Measurements from ENCODE around the gene CACNA1S.
A peak's percentile ranks its signal among the peaks of the same experiment; 100 is the strongest.

The CACNA1S gene

GRCh38 chr1:201115390-201115937 is 3.2 kb upstream of the CACNA1S start:
- DNase-seq (ENCODE audit: low spot score), result no peak

GRCh38 chr1:201114245-201115131 is 2.3 kb upstream of the CACNA1S start:
- DNase-seq (ENCODE audit: low spot score), result peak; percentile 9

GRCh38 chr1:201113451-201114244 is 1.4 kb upstream of the CACNA1S start:
- DNase-seq (ENCODE audit: low spot score), result no peak

- DNase-seq (ENCODE audit: low spot score), result no peak
These were observed 700 bp upstream of the CACNA1S start for GRCh38 chr1:201112926-201113325.

GRCh38 chr1:201111672-201112071 is 554 bp downstream of the CACNA1S start:
- DNase-seq (ENCODE audit: low spot score), result no peak

GRCh38 chr1:201111156-201111555 is 1.1 kb downstream of the CACNA1S start:
- DNase-seq (ENCODE audit: low spot score), result no peak

GRCh38 chr1:201110616-201111015 is 1.6 kb downstream of the CACNA1S start:
- DNase-seq (ENCODE audit: low spot score), result no peak

- DNase-seq (ENCODE audit: low spot score), result no peak
These were observed 2.1 kb downstream of the CACNA1S start for GRCh38 chr1:201110138-201110537.

- DNase-seq (ENCODE audit: low spot score), result no peak
These were observed 2.6 kb downstream of the CACNA1S start for GRCh38 chr1:201109651-201110050.

- DNase-seq (ENCODE audit: low spot score), result no peak
These were observed 3.6 kb downstream of the CACNA1S start for GRCh38 chr1:201108614-201109013.

- no peak for DNase-seq (ENCODE audit: low spot score)
These were observed 6.5 kb downstream of the CACNA1S start for GRCh38 chr1:201105688-201106087.

- DNase-seq (ENCODE audit: low spot score), result no peak
These were observed 8.1 kb downstream of the CACNA1S start for GRCh38 chr1:201104141-201104540.

- DNase-seq (ENCODE audit: low spot score), result no peak
These were observed 8.6 kb downstream of the CACNA1S start for GRCh38 chr1:201103666-201104065.

GRCh38 chr1:201100169-201100930 is 11.9 kb downstream of the CACNA1S start:
- DNase-seq (ENCODE audit: low spot score), result no peak

- no peak for DNase-seq (ENCODE audit: low spot score)
These were observed 13.1 kb downstream of the CACNA1S start for GRCh38 chr1:201098992-201099677.

- DNase-seq (ENCODE audit: low spot score), result no peak
These were observed 15.0 kb downstream of the CACNA1S start for GRCh38 chr1:201096977-201097856.

- no peak for DNase-seq (ENCODE audit: low spot score)
These were observed 16.2 kb downstream of the CACNA1S start for GRCh38 chr1:201096041-201096461.

- DNase-seq (ENCODE audit: low spot score), result no peak
These were observed 16.6 kb downstream of the CACNA1S start for GRCh38 chr1:201095581-201095980.

- DNase-seq (ENCODE audit: low spot score), result no peak
These were observed 17.4 kb downstream of the CACNA1S start for GRCh38 chr1:201094832-201095231.

- no peak for DNase-seq (ENCODE audit: low spot score)
These were observed 18.3 kb downstream of the CACNA1S start for GRCh38 chr1:201093962-201094361.

All from hematopoietic multipotent progenitor cell treated with erythropoietin and hydrocortisone succinate and interleukin-3 and kit ligand, for 15 days (in vitro differentiated cells).